Inflammatory macrophage treated with lipopolysaccharide for 1 hour (primary cell): ENCODE results near the gene MRPL39.

Experiments used
- DNase-seq, 2 donors: peaks; one replicate each; pipeline ENCODE4 v3.0.0-alpha.2; 2020 to 2022

The MRPL39 gene

DNA sequence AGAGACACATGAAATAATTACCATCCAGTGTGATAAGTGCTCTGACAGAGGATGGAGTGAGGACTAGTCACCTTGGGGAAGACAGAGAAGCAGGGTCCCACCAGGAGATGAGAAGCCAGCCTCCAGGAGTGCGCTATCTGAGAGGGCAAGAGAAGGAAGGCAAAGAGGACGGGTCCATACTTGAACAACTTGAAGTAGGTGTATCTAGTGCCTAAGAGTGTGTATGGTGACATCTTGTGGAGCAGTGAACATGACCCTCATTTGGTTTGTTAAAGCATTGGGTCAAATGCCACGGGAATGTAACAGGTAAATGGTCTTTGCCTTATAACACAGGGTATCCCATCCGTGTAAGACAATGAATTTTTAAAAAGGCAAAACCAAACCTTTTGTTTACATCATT, 39.8 kb downstream of the MRPL39 start:
- DNase-seq = peak in 1 of 2 donors; percentile 6

DNA sequence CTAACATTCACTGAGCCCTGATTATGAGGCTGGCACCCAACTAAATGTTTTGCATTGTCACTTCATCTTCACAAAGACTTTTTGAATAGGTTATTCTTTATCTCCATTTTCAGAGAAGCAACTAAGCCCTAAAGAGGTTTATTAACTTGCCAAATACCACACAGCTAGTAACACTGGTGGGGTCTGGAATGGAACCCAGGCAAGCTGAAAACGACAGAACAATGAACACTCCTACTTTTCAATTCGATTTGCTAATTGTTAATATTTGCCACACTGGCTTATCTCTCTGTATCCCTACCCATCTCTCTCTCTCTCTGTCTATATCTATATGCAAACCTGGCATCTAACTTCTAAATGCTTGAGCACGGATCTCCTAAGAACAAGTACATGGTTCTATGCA, 40.6 kb downstream of the MRPL39 start:
- DNase-seq = no peak

DNA sequence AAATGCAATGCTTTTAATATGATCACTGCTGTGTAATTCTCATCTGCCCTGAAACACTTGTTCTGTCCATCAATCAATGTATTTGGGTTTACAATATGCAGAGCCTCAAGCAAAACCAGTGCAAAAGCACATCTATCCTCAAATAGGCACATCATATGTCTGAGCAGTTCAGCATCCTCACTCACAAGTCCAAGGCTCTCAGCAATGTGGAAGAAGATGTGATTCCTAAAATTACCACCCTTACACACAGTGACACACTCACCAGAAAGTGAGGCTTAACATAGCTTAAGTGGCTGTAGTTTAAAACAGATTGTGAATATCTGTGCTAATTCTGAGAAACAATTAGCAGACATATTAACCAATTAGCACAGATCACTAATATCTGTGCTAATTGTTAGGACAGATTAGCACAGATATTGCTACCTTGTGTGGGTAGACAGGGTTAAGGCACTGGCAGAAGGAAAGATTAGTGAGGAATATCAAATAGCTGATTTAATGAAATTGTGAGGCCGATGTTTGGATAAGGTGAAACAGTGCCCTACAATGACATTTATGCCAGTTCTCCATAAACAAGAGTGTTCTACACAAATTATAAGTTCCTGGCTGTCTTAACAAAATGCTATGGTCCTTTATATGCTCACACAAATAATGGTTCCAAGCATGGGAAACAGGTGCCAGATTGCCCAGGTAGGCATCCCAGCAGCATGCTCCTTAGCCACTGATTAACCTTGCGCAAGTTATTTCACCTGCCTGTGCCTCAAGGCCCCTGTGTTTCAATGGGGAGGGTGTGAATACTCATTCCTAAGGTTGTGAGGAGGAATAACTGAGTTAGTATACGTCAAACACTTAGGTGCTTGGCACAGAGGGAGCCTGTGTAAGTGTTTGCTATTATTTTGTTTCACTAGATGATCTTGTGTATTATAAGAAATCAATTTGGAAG, 41.7 kb downstream of the MRPL39 start:
- peak in 1 of 2 donors; percentile 28 for DNase-seq

DNA sequence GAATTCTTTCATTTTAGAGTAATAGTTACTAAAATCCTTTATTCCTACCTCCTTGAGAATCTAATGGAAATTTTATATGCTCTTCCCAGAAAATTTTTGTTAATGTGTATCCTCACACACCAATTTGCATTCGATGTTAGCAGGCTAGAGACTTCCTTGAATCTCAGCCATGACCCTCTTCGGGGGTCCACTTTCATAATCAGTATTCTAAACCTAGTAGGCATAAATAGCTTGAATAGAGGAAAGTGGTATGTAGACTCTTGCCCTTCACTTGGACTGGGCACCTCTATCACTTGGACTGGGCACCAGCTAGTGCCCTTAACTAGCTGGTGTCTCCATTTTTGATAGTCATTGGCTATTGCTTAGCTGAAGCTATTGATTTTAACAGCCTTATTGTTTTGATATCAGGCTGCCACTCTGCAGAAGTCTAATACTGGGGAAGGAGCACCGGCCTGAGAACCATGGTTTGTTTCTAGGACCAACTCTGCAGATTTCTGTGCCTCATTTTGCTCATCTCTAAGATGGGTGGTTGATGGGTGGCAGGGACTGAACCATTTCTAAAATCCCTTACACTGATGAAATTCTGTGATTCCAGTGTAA, 42.8 kb downstream of the MRPL39 start:
- peak; percentile 9 to 40 for DNase-seq

DNA sequence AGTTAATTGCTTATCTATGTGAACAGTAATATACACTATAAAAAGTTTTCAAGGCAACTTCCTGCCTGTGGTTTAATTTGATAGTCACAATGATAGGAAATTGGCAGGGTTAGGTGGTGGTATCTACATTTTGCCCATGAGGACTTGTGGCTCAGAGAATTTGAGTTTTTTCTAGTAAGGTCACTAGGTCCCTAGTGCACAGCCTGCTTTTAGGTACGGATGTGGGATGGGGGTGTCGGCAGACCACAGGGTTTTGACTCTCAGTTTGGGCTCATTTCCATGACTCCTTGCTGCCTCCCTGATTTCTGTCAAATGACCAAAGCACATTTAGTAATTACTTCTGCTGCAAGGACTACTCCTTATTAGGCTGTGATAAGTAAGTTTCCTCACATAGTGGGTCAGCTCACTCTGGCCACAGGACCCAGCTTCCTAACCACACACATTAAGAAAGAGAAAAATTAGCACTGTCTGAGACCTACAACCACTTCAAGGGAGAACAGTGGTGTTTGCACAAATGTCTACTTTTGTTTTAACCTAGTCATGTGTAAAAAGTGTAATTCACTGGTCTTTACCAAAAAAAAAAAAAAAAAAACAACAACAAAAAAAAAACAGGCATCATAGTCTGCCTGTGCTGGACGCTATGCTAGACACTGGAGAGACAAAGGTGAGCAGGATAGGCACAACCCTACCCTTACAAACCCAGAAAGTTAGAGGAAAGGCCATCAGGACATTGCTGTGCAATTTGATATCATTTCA, 43.7 kb downstream of the MRPL39 start:
- peak; percentile 65 to 68 for DNase-seq

DNA sequence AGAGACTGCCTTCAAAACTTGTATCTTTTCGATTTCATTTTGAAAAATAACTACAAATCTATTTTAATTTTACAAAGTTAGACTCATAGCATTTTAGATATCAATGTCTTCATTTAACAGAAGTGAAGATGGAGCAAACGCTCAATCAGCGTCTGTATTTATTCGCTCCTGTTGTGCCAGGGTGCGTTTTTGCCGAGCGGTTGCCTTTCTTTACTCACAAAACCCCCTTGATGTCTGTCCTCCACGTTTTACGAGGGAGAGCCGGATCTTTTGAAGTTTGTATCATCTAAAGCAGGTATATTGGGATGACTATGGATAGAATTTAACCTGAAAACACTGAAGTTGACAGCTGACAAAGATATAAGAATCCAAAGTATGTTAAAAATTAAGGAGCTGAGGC, 44.6 kb downstream of the MRPL39 start:
- peak in 1 of 2 donors; percentile 42 for DNase-seq

DNA sequence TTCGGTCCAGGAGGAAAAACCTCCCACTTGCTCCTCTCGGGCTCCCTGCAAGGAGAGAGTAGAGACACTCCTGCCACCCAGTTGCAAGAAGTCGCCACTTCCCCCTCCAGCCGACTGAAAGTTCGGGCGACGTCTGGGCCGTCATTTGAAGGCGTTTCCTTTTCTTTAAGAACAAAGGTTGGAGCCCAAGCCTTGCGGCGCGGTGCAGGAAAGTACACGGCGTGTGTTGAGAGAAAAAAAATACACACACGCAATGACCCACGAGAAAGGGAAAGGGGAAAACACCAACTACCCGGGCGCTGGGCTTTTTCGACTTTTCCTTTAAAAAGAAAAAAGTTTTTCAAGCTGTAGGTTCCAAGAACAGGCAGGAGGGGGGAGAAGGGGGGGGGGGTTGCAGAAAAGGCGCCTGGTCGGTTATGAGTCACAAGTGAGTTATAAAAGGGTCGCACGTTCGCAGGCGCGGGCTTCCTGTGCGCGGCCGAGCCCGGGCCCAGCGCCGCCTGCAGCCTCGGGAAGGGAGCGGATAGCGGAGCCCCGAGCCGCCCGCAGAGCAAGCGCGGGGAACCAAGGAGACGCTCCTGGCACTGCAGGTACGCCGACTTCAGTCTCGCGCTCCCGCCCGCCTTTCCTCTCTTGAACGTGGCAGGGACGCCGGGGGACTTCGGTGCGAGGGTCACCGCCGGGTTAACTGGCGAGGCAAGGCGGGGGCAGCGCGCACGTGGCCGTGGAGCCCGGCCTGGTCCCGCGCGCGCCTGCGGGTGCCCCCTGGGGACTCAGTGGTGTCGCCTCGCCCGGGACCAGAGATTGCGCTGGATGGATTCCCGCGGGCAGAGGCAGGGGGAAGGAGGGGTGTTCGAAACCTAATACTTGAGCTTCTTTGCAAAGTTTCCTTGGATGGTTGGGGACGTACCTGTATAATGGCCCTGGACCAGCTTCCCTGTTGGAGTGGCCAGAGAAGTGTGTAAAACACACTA, 45.3 kb downstream of the MRPL39 start:
- DNase-seq = peak; percentile 98 to 99

DNA sequence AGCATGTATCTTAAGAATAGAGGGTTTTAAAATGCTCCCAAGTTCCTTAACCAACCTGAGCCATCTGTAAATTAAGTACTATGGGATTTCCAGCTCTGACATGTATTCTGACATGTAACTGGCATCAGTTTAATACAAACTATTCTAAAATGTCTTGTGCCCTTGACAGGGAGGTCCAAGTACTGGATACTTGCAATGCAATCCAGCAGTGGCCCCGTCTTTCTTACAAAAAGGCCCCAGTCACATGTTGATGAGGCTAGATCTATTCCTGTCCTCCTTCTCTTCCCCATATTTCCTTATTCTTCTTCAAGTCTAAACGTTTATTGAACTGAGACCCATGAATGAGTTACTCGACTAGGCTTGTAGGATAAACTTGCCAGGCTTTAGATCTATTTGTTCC, 46.4 kb downstream of the MRPL39 start:
- peak; percentile 71 to 77 for DNase-seq

DNA sequence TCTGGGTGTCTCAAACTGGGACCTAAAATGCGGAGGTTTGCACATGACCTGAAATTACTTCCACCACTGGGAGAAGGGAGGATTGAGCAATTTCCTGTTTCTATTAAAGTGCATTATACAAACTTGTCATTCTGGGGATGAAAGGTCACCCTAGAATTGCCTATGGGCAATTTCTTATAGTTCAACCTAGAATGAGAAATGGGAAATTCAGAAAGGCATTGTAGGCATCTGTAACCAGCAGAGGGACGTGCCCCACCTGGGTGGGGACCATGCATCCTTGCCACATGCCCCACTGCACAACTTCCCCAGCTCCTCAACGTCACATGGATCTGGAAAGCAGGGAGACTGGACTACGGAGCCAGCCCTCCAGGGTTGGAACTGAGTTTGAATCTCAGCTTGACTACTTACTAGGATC, 47.0 kb downstream of the MRPL39 start:
- peak; percentile 90 to 98 for DNase-seq

DNA sequence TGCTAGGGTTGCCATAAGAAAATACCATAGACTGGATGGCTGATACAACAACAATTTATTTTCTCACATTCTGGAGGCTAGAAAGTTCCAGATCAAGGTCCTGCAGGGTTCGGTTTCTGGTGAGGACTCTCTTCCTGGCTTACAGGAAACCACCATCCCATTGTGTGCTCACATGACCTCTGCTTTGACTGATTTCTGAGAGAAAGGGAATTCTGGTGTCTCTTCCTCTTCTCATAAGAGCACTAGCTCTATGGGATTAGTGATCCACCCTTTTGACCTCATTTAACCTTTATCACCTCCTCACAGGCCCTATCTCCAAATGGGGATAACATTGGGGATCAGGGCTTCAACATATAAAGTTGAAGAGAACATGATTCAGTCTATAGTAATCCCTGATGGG, 47.5 kb downstream of the MRPL39 start:
- peak; percentile 38 to 77 for DNase-seq

DNA sequence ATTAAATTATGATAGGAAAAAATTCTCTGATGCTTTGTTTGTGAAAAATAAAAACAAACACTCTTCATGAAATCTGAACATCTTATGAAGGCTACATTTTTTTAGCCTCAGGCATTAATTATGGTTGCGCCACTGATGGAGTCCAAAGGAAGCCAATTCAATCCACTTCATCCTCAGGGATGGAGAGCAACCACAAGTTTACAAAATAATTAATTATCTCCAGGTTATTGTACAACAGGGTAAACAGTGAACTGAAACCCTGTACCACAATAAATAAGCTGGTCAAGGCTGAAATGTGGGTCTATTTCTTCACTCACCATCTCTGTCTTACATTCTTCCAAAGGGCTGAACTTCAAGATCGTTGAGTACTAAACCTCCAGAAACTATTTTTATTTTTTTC, 49.2 kb downstream of the MRPL39 start:
- DNase-seq = no peak

DNA sequence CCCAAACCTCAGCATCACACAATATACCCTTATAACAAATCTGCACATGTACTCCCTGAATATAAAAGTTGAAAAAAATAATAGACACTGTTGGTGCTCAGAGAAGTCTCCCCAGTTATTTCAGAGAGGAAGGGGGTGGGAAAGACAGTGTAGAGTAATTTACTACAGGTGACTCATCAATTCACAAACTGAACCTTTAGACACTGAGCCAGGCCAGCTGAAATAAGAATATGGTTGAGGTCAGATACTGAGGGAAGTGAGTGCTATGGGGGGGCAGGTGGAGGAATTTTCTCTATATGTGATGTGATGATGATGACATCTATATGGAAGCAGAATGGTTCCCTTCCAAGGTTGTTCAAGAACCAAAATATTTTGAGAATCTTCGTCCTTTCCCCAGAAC, 50.1 kb downstream of the MRPL39 start:
- DNase-seq = peak in 1 of 2 donors; percentile 6

DNA sequence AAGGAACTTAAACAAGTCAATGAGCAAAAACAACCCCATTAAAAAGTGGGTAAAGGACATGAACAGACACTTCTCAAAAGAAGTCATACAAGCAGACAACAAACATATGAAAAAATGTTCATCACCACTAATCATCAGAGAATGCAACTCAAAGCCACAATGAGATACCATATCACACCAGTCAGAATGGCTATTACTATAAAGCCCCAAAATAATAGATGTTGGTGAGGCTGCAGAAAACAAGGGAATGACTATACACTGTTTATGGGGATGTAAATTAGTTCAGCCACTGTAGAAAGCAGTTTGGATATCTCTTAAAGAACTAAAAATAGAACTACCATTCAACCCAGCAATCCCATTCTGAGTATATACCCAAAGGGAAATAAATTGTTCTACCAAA, 51.2 kb downstream of the MRPL39 start:
- DNase-seq = no peak

DNA sequence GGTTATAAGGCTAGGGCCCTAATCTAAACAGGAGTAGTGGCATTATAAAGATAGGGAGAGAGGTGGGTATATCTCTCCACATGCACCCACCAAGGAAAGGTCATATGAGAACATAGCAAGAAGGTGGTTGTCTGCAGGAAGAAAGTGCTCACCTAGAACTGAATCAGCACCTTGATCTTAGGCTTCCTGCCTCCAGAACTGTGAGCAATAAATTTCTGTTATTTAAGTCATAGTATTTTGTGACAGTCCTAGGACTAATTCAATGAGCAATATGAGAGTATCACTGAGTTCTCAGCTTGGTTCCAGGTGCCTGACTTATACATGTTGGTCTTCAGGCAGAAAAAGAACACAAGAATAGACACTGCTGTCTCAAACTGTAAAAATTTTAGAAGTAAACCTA, 51.8 kb downstream of the MRPL39 start:
- DNase-seq = no peak

DNA sequence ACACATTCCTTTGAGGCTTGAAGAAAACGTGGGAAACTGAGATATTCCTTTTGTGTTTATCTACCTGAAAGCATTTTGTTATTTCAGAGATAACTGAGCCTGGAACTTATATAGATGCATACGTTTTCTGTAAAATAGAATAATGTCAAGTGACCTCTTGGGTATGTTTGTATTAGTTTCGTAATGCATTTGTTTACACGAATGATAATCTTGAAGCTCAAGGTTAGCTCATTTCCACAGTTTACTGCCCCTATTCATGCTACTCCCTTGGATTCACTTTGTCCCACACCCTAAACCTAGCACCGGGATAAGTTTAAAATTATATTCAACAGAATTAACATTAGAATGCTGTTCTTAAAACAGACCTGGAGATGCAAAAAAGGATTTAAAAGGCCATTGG, 54.4 kb downstream of the MRPL39 start:
- DNase-seq = no peak

DNA sequence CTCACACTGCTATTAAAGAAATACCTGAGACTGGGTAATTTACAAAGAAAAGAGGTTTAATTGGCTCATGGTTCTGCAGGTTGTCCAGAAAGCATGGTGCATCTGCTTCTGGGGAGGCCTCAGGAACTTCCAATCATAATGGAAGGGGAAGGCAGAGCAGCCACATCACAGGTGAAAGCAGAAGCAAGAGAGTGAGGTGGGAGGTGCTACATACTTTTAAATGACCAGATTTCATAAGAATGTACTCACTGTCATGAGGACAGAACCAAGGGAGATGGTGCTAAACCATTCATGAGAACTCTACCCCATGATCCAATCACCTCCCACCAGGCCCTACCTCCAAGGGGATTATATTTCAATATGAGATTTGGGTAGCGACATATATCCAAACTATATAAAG, 55.7 kb downstream of the MRPL39 start:
- DNase-seq = peak in 1 of 2 donors; percentile 61

DNA sequence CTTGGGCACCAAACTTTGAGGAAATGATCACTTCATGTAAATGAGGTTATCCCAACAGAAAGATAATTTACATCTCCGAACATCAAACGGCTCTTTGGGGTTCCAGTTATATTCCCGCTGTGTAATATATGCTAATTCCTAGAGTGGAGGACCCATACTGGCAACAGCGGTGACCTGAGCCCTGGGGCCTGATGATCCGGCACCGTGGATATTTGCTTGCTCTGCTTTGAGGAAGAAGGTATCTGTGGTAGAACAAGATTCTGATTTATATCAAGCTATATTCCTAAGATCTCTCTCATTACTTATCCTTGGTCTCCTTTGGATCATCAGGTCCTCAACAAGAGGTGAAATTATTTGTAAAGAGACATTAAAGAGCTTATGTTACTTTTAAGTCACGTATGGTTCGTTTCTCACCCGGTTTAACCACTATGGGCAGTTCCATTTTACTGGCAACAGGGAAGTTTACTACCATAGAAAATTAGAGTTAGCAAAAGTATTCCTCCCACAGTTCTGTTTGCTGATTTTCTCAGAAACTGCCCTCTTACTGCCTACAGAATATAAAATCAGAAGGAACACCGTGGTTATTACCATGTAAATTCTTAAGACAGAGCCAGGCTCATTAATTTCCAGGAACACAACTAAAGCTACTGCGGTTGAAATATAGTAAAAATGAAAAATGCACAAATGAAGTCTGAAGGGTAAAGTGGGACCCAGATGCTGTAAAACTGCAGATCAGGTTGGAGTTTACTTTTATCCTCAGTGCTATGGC, 56.7 kb downstream of the MRPL39 start:
- DNase-seq = no peak

DNA sequence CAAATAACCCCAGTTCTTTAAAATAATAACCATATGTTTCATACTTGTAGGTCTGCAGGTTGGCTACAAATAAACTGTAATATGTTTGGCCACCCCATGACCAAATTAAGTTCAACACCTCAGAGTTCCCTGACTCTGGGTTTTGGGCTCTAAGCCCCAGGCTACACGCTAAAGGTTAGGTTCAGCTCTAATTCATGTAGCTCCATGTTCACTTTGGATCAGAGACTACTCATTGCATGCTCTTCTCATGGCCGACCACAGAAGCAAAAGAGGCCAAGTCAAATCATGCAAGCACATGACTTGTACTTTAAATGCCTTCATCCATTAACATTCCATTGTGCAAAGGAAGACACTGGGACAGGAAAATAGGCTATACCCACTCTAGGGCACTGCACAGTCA, 66.2 kb downstream of the MRPL39 start:
- no peak for DNase-seq

DNA sequence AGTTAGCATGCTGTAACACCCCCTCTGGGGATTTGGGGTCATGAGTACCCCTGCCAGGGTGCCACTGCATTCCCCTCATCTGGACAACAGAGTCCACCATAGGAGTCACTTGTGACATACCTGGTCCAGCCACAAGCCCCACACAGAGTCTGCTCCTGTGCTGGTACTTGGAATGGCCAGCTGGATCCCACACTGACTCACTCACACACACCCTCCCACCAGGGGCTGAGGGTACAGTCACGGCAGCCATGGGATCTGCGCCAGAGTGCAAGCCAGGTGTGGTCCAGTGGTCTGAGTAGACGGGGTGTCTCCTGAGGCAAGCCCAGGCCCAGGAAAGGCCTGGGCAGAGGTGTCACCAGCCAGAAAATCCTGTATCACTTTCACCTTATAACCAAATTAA, 67.7 kb downstream of the MRPL39 start:
- no peak for DNase-seq

DNA sequence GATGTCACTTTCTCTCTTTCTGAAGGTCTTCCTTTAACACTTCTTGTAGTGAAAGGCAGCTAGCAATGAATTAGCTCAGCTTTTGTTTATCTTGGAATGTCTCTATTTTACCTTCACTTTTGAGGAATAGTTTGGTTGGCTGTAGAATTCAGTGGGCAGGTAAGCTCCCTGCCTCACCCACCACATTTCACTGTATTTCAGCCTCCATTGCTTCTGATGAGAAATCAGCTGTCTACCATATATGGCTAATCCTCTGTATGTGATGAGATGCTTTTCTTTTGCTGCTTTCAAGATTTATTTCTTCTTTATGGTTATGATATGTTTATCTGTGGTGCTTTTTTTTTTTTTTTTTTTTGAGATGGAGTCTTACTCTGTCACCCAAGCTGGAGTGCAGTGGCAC, 70.1 kb downstream of the MRPL39 start:
- DNase-seq = no peak

DNA sequence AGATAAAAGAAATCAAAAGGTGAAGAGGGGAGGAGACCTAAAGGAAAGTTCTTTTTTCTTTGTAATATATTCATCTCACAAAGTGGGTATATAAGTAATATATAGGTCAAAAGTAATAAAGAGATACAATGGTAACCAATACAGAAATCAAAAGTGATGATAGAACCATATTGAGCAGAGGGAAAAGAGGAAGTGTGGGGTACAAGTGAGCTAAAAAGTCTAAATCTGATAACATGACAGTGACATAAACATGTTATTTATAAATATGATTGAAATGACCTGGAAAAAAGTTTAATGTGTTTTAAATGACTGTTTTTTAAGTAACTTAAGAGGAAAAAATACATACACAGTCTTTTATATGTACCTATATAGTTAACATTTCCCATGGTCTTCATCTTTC, 70.5 kb downstream of the MRPL39 start:
- DNase-seq = no peak

DNA sequence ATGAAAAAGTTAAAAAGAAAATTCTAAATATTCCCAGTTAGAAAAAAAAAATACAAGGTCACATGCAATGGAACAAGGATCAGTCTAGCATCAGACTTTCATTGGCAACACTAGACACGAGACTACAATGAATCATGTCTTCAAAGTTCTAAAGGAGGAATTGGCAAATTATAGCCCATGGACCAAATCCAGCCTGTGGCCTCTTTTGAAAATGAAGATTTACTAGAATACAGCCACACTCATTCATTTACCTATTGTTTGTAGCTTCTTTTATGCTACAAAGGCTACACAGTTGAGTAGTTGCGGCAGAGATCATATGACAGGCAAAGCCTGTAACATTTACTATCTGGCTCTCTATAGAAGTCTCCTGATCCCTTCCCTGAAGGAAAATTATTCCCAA, 71.4 kb downstream of the MRPL39 start:
- DNase-seq = no peak
